HepG2 (cell line): Measurements from ENCODE around the gene MAEA. TPM values are rescaled to one million over a fixed set of nuclear protein-coding genes. Genes with fewer than 3 reads are reported as not detected.

Experiments used
- BRD4 ChIP-seq: sonication (generic); formaldehyde crosslinking; IDR thresholded peaks from 2 replicates; pipeline ENCODE4 v1.4.0; 2020; ENCODE audit warnings: missing genetic modification reagents
- FOXJ3 ChIP-seq: sonication (generic); formaldehyde crosslinking; IDR thresholded peaks from 2 replicates; pipeline ENCODE4 v1.4.0; 2020; ENCODE audit warnings: missing genetic modification reagents, mild to moderate bottlenecking, borderline replicate concordance
- GTF2F1 ChIP-seq: fragments of 150-350 bp; IDR thresholded peaks from 2 replicates; pipeline ENCODE4 v1.6.1; 2014; ENCODE audit warnings: low read length
- KAT8 ChIP-seq: IDR thresholded peaks from 2 replicates; pipeline ENCODE4 v1.6.1; 2016; ENCODE audit warnings: missing genetic modification reagents, missing compliant biosample characterization
- NR2F6 ChIP-seq, 2 experiments: IDR thresholded peaks; 2 replicates each; pipeline ENCODE4 v1.6.1; 2016; ENCODE audit warnings: antibody characterized with exemption in 1 of 2, mild to moderate bottlenecking in 1 of 2
- POLR2G ChIP-seq: fragments of 200-400 bp; formaldehyde crosslinking; IDR thresholded peaks from 2 replicates; pipeline ENCODE4 v1.6.1; 2018; ENCODE audit warnings: mild to moderate bottlenecking, low read depth, low read length, moderate library complexity
- RARA ChIP-seq: IDR thresholded peaks from 2 replicates; pipeline ENCODE4 v1.6.1; 2016; ENCODE audit warnings: missing genetic modification reagents, missing compliant biosample characterization
- ZNF263 ChIP-seq: sonication (generic); formaldehyde crosslinking; IDR thresholded peaks from 2 replicates; pipeline ENCODE4 v1.4.0; 2020; ENCODE audit warnings: missing genetic modification reagents
- ZNF274 ChIP-seq: sonication (generic); formaldehyde crosslinking; IDR thresholded peaks from 2 replicates; pipeline ENCODE4 v1.5.1; 2020; ENCODE audit warnings: mild to moderate bottlenecking, missing genetic modification reagents
- ZNF407 ChIP-seq: sonication (generic); formaldehyde crosslinking; IDR thresholded peaks from one replicate; pipeline ENCODE4 v1.5.1; 2020; ENCODE audit warnings: mild to moderate bottlenecking, missing genetic modification reagents; ENCODE audit errors: not compliant biosample characterization
- ZNF432 ChIP-seq: sonication (generic); formaldehyde crosslinking; IDR thresholded peaks from 2 replicates; pipeline ENCODE4 v1.5.0; 2020; ENCODE audit warnings: missing genetic modification reagents, mild to moderate bottlenecking, borderline replicate concordance
- ZNF83 ChIP-seq: sonication (generic); formaldehyde crosslinking; IDR thresholded peaks from 2 replicates; pipeline ENCODE4 v1.4.0; 2020; ENCODE audit warnings: missing genetic modification reagents, mild to moderate bottlenecking, borderline replicate concordance
- ZSCAN9 ChIP-seq: IDR thresholded peaks from 2 replicates; pipeline ENCODE4 v1.6.1; 2016; ENCODE audit warnings: borderline replicate concordance
- polyA plus RNA-seq, 8 experiments: library from polyadenylated mRNA; depleted of rRNA in 3 of 8; stranded (reverse) in 7 of 8; unstranded in 1 of 8; fragments of >200 nt; fragmentation: Illumina TruSeq in 4 of 8; extraction: Trizol in 4 of 8; gene quantifications; 2 replicates each; pipeline versions ENCODE4 v1.2.1 to v1.2.3, GENCODE V29; 2011 to 2016; ENCODE audit warnings: low read depth in 4 of 8, missing spikeins in 1 of 8, mixed read lengths in 1 of 8; ENCODE audit not compliant: insufficient read depth in 1 of 8
- total RNA-seq, 5 experiments: library from RNA; depleted of rRNA; stranded (reverse); fragments of >200 nt; fragmentation: Illumina TruSeq; extraction: Trizol; gene quantifications; 2 replicates each; pipeline ENCODE4 v1.2.3, GENCODE V29; 2016; ENCODE audit warnings: low read depth in 1 of 5
- TF ChIP-seq, protein P1 (sequence below): sonication (generic); formaldehyde crosslinking; IDR thresholded peaks from 2 replicates; pipeline ENCODE4 v1.5.1; 2020; ENCODE audit warnings: mild to moderate bottlenecking, missing genetic modification reagents, moderate library complexity
- TF ChIP-seq, protein P2 (sequence below): sonication (generic); formaldehyde crosslinking; IDR thresholded peaks from 2 replicates; pipeline ENCODE4 v1.4.0; 2020; ENCODE audit warnings: missing genetic modification reagents, borderline replicate concordance

The MAEA gene
- total and polyA plus RNA-seq, 2 of the 13 experiments (the other 11 are each of a cell fraction or from before 2014, with no cell fraction given): 52.0 to 57.1 TPM

- TF ChIP-seq, protein P1, sequence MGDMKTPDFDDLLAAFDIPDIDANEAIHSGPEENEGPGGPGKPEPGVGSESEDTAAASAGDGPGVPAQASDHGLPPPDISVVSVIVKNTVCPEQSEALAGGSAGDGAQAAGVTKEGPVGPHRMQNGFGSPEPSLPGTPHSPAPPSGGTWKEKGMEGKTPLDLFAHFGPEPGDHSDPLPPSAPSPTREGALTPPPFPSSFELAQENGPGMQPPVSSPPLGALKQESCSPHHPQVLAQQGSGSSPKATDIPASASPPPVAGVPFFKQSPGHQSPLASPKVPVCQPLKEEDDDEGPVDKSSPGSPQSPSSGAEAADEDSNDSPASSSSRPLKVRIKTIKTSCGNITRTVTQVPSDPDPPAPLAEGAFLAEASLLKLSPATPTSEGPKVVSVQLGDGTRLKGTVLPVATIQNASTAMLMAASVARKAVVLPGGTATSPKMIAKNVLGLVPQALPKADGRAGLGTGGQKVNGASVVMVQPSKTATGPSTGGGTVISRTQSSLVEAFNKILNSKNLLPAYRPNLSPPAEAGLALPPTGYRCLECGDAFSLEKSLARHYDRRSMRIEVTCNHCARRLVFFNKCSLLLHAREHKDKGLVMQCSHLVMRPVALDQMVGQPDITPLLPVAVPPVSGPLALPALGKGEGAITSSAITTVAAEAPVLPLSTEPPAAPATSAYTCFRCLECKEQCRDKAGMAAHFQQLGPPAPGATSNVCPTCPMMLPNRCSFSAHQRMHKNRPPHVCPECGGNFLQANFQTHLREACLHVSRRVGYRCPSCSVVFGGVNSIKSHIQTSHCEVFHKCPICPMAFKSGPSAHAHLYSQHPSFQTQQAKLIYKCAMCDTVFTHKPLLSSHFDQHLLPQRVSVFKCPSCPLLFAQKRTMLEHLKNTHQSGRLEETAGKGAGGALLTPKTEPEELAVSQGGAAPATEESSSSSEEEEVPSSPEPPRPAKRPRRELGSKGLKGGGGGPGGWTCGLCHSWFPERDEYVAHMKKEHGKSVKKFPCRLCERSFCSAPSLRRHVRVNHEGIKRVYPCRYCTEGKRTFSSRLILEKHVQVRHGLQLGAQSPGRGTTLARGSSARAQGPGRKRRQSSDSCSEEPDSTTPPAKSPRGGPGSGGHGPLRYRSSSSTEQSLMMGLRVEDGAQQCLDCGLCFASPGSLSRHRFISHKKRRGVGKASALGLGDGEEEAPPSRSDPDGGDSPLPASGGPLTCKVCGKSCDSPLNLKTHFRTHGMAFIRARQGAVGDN: peak; percentile 32
- TF ChIP-seq NR2F6 (IDR thresholded peaks at IDR 0.05) (no peak), NR2F6 (CRISPR knock-in tag; IDR thresholded peaks at IDR 0.05) (0 out of 2 replicates have a peak, but pooled peaks have one; percentile 19), ZNF274 (no peak), POLR2G (0 out of 2 replicates have a peak, but pooled peaks have one; percentile 45), KAT8 (CRISPR knock-in tag) (0 out of 2 replicates have a peak, but pooled peaks have one; percentile 1), BRD4 (0 out of 2 replicates have a peak, but pooled peaks have one; percentile 35), ZSCAN9 (no peak), RARA (CRISPR knock-in tag) (0 out of 2 replicates have a peak, but pooled peaks have one; percentile 7), GTF2F1 (no peak), ZNF407 (CRISPR knock-in tag) (no peak), ZNF263 (CRISPR knock-in tag) (0 out of 2 replicates have a peak, but pooled peaks have one; percentile 46), ZNF83 (no peak), ZNF432 (no peak), FOXJ3 (CRISPR knock-in tag) (no peak)
- TF ChIP-seq, protein P2, sequence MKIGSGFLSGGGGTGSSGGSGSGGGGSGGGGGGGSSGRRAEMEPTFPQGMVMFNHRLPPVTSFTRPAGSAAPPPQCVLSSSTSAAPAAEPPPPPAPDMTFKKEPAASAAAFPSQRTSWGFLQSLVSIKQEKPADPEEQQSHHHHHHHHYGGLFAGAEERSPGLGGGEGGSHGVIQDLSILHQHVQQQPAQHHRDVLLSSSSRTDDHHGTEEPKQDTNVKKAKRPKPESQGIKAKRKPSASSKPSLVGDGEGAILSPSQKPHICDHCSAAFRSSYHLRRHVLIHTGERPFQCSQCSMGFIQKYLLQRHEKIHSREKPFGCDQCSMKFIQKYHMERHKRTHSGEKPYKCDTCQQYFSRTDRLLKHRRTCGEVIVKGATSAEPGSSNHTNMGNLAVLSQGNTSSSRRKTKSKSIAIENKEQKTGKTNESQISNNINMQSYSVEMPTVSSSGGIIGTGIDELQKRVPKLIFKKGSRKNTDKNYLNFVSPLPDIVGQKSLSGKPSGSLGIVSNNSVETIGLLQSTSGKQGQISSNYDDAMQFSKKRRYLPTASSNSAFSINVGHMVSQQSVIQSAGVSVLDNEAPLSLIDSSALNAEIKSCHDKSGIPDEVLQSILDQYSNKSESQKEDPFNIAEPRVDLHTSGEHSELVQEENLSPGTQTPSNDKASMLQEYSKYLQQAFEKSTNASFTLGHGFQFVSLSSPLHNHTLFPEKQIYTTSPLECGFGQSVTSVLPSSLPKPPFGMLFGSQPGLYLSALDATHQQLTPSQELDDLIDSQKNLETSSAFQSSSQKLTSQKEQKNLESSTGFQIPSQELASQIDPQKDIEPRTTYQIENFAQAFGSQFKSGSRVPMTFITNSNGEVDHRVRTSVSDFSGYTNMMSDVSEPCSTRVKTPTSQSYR (CRISPR knock-in tag): 0 out of 2 replicates have a peak, but pooled peaks have one; percentile 20
Measured at GRCh38 chr4:1347410-1347864, 57.7 kb downstream of the MAEA start (continued).
